ENCODE measurements around the gene IZUMO1. TPM values are rescaled to one million over a fixed set of nuclear protein-coding genes. Genes with fewer than 3 reads are reported as not detected.

IZUMO1 gene
- total and polyA plus RNA-seq, 2 of the 13 experiments (the other 11 are each of a cell fraction or from before 2014, with no cell fraction given): 0.07 to 0.22 TPM

GRCh38 chr19:48757741-48758144, 11.0 kb upstream of the IZUMO1 start (continued):
- TF ChIP-seq PRDM4 (CRISPR knock-in tag; IDR thresholded peaks at IDR 0.05; ENCODE audit: borderline replicate concordance): no peak
- TF ChIP-seq EHMT2 (IDR thresholded peaks at IDR 0.05; ENCODE audit: borderline replicate concordance, low read depth, low read length): no peak
- TF ChIP-seq MLXIP (CRISPR knock-in tag; IDR thresholded peaks at IDR 0.05; ENCODE audit: borderline replicate concordance): no peak
- peak; percentile 61; the same call in 1 of the 2 replicates for TF ChIP-seq KAT8 (CRISPR knock-in tag; IDR thresholded peaks at IDR 0.05)
- no peak for TF ChIP-seq SPEN (CRISPR knock-in tag; IDR thresholded peaks at IDR 0.05; ENCODE audit: low read depth)
- peak; percentile 18; the same call in 1 of the 2 replicates for TF ChIP-seq SOX5 (CRISPR knock-in tag; IDR thresholded peaks at IDR 0.05; ENCODE audit: borderline replicate concordance)
- TF ChIP-seq MED1 (CRISPR knock-in tag; IDR thresholded peaks at IDR 0.05): peak; percentile 81
- peak in 1 of 2 experiments; percentile 41; a peak in 1 of 4 replicates for TF ChIP-seq EP300 (IDR thresholded peaks at IDR 0.05; ENCODE audit: low read depth in 2 of 2, low read length in 2 of 2)
- no peak; the same call in 1 of the 2 replicates for TF ChIP-seq EP300 (CRISPR knock-in tag; IDR thresholded peaks at IDR 0.05; ENCODE audit: borderline replicate concordance)
- no peak for TF ChIP-seq ZNF17 (CRISPR knock-in tag; IDR thresholded peaks at IDR 0.05)
- TF ChIP-seq ZNF280B (CRISPR knock-in tag; IDR thresholded peaks at IDR 0.05; ENCODE audit: borderline replicate concordance): no peak
- TF ChIP-seq THRA (CRISPR knock-in tag; IDR thresholded peaks at IDR 0.05; ENCODE audit: borderline replicate concordance): peak; percentile 46; the same call in 1 of the 2 replicates
- TF ChIP-seq ZBTB7A (CRISPR knock-in tag; IDR thresholded peaks at IDR 0.05): no peak; the same call in 1 of the 2 replicates
- TF ChIP-seq SAP130 (CRISPR knock-in tag; IDR thresholded peaks at IDR 0.05; ENCODE audit: low read depth): 0 out of 2 replicates have a peak, but pooled peaks have one; percentile 24
- peak; percentile 44 for TF ChIP-seq TEAD3 (CRISPR knock-in tag; optimal IDR thresholded peaks at IDR 0.05; ENCODE audit: borderline replicate concordance)
- TF ChIP-seq ZMYM3 (CRISPR knock-in tag; IDR thresholded peaks at IDR 0.05): 0 out of 2 replicates have a peak, but pooled peaks have one; percentile 28
- no peak for TF ChIP-seq GPBP1L1 (CRISPR knock-in tag; IDR thresholded peaks at IDR 0.05)
- 0 out of 2 replicates have a peak, but pooled peaks have one; percentile 49 for TF ChIP-seq ZNF317 (CRISPR knock-in tag; IDR thresholded peaks at IDR 0.05)

Data from HepG2 (cell line).